ENCODE data around the gene TMEM18. TPM values are rescaled to one million over a fixed set of nuclear protein-coding genes. Genes with fewer than 3 reads are reported as not detected.

TMEM18 gene
- total and polyA plus RNA-seq, 9 of the 15 experiments (the other 6 are each of a cell fraction or from before 2014, with no cell fraction given) = 12.8 to 55.9 (median 21.8) TPM

- no peak for TF ChIP-seq ZNF512 (tag; IDR thresholded peaks at IDR 0.05)
- no peak for TF ChIP-seq ESRRB (CRISPR knock-in tag; IDR thresholded peaks at IDR 0.05; ENCODE audit: borderline replicate concordance)
- TF ChIP-seq SMARCC2 (IDR thresholded peaks at IDR 0.05; ENCODE audit: low read depth) = no peak
- no peak for TF ChIP-seq ZNF316 (IDR thresholded peaks at IDR 0.05)
- TF ChIP-seq, protein P1, sequence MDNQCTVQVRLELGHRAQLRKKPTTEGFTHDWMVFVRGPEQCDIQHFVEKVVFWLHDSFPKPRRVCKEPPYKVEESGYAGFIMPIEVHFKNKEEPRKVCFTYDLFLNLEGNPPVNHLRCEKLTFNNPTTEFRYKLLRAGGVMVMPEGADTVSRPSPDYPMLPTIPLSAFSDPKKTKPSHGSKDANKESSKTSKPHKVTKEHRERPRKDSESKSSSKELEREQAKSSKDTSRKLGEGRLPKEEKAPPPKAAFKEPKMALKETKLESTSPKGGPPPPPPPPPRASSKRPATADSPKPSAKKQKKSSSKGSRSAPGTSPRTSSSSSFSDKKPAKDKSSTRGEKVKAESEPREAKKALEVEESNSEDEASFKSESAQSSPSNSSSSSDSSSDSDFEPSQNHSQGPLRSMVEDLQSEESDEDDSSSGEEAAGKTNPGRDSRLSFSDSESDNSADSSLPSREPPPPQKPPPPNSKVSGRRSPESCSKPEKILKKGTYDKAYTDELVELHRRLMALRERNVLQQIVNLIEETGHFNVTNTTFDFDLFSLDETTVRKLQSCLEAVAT (IDR thresholded peaks at IDR 0.05) = no peak
- TF ChIP-seq NR2F6 (CRISPR knock-in tag; IDR thresholded peaks at IDR 0.05) = no peak
- TF ChIP-seq, protein P2, sequence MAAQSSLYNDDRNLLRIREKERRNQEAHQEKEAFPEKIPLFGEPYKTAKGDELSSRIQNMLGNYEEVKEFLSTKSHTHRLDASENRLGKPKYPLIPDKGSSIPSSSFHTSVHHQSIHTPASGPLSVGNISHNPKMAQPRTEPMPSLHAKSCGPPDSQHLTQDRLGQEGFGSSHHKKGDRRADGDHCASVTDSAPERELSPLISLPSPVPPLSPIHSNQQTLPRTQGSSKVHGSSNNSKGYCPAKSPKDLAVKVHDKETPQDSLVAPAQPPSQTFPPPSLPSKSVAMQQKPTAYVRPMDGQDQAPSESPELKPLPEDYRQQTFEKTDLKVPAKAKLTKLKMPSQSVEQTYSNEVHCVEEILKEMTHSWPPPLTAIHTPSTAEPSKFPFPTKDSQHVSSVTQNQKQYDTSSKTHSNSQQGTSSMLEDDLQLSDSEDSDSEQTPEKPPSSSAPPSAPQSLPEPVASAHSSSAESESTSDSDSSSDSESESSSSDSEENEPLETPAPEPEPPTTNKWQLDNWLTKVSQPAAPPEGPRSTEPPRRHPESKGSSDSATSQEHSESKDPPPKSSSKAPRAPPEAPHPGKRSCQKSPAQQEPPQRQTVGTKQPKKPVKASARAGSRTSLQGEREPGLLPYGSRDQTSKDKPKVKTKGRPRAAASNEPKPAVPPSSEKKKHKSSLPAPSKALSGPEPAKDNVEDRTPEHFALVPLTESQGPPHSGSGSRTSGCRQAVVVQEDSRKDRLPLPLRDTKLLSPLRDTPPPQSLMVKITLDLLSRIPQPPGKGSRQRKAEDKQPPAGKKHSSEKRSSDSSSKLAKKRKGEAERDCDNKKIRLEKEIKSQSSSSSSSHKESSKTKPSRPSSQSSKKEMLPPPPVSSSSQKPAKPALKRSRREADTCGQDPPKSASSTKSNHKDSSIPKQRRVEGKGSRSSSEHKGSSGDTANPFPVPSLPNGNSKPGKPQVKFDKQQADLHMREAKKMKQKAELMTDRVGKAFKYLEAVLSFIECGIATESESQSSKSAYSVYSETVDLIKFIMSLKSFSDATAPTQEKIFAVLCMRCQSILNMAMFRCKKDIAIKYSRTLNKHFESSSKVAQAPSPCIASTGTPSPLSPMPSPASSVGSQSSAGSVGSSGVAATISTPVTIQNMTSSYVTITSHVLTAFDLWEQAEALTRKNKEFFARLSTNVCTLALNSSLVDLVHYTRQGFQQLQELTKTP (IDR thresholded peaks at IDR 0.05; ENCODE audit: low read depth in 1 of 2, partially characterized antibody in 2 of 2) = no peak
- no peak for TF ChIP-seq SAP30 (IDR thresholded peaks at IDR 0.05; ENCODE audit: borderline replicate concordance, insufficient read depth, low read depth, low read length, poor library complexity, severe bottlenecking)
Measured at GRCh38 chr2:663221-663620, 14.0 kb downstream of the TMEM18 start (continued).

All from K562 (cell line).